HEK293T (cell line): Measurements from ENCODE around the gene TBC1D3B.

ENCODE experiments used
- ARNT ChIP-seq: fragments of 450-650 bp; IDR thresholded peaks from 2 replicates; pipeline ENCODE4 v1.6.1; 2017; ENCODE audit warnings: mild to moderate bottlenecking
- BHLHE40 ChIP-seq: fragments of 450-650 bp; IDR thresholded peaks from 2 replicates; pipeline ENCODE4 v1.6.1; 2016; ENCODE audit warnings: mild to moderate bottlenecking, moderate library complexity, borderline replicate concordance
- CTBP1 ChIP-seq: fragments of 450-650 bp; IDR thresholded peaks from 2 replicates; pipeline ENCODE4 v1.6.1; 2016; ENCODE audit warnings: borderline replicate concordance
- FOXA1 ChIP-seq: fragments of 450-650 bp; IDR thresholded peaks from 2 replicates; pipeline ENCODE4 v1.6.1; 2016; ENCODE audit warnings: mild to moderate bottlenecking
- LEF1 ChIP-seq: fragments of 450-650 bp; IDR thresholded peaks from 2 replicates; pipeline ENCODE4 v1.6.1; 2017; ENCODE audit warnings: mild to moderate bottlenecking, borderline replicate concordance
- NFRKB ChIP-seq: fragments of 450-650 bp; IDR thresholded peaks from 2 replicates; pipeline ENCODE4 v1.6.1; 2016; ENCODE audit warnings: mild to moderate bottlenecking, moderate library complexity
- SP1 ChIP-seq: fragments of 450-650 bp; IDR thresholded peaks from 2 replicates; pipeline ENCODE4 v1.6.1; 2017
- SUZ12 ChIP-seq: fragments of 450-650 bp; IDR thresholded peaks from 2 replicates; pipeline ENCODE4 v1.6.1; 2016; ENCODE audit warnings: mild to moderate bottlenecking

- no peak for TF ChIP-seq NFRKB
- no peak for TF ChIP-seq BHLHE40
- no peak for TF ChIP-seq ARNT
- no peak for TF ChIP-seq FOXA1
- TF ChIP-seq LEF1: no peak
- TF ChIP-seq SUZ12: no peak
- TF ChIP-seq SP1: no peak
- no peak for TF ChIP-seq CTBP1
These were observed 40.4 kb downstream of the TBC1D3B start for GRCh38 chr17:36136036-36136435.
